Measurements from ENCODE around the gene USB1.

Gene USB1

GRCh38 chr16:58000706-58001676 is at the start of gene USB1 (continued):
- no peak for TF ChIP-seq ZNF132 (tag by site-specific recombination; IDR thresholded peaks at IDR 0.05; ENCODE audit: borderline replicate concordance)
- TF ChIP-seq SP3 (tag by site-specific recombination; IDR thresholded peaks at IDR 0.05): peak; percentile 96
- TF ChIP-seq ZNF629 (tag by site-specific recombination; IDR thresholded peaks at IDR 0.05): peak; percentile 16
- TF ChIP-seq YY1 (tag by site-specific recombination; IDR thresholded peaks at IDR 0.05): no peak
- 0 out of 2 replicates have a peak, but pooled peaks have one; percentile 17 for TF ChIP-seq ZBTB21 (tag by site-specific recombination; IDR thresholded peaks at IDR 0.05)

DNA sequence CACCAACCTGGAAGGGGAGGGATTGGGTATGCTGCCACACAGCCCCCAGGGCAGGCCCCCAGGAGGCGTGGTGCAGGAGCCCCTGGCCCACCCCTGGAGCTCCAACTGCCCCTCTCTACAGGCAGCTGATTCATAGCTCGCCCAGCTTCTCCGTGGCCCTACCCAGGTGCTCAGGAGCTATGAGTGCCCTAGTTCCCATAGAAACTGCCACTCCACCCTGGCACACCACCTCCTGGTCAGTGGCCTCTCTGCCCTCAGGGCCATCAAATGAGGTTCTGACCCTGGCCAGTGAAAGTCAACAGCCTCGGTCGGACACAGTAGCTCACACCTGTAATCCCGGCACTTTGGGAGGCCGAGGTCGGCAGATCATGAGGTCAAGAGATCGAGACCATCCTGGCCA is 48.3 kb upstream of the USB1 start:
- Histone ChIP-seq H3K4me3 (ENCODE audit: low read depth, low read length) (no peak overlapping the region), H3K9me3 (ENCODE audit: control insufficient read depth, insufficient read depth, low read depth, low read length) (no peaks in the 10 kb centered on the region), H3K4me1 (ENCODE audit: control insufficient read depth, insufficient read depth, low read length) (no peaks in the 10 kb centered on the region), H3K36me3 (ENCODE audit: control insufficient read depth in 2 of 2, insufficient read depth in 1 of 2, low read length in 2 of 2) (no peaks in the 10 kb centered on the region), H3K27ac (ENCODE audit: extremely low read depth, low read depth, low read length) (no peak overlapping the region)
- ChIA-PET CTCF (no interaction called here), POLR2A (no interaction called here)
- TF ChIP-seq, protein P1, sequence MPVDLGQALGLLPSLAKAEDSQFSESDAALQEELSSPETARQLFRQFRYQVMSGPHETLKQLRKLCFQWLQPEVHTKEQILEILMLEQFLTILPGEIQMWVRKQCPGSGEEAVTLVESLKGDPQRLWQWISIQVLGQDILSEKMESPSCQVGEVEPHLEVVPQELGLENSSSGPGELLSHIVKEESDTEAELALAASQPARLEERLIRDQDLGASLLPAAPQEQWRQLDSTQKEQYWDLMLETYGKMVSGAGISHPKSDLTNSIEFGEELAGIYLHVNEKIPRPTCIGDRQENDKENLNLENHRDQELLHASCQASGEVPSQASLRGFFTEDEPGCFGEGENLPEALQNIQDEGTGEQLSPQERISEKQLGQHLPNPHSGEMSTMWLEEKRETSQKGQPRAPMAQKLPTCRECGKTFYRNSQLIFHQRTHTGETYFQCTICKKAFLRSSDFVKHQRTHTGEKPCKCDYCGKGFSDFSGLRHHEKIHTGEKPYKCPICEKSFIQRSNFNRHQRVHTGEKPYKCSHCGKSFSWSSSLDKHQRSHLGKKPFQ (tag by site-specific recombination; IDR thresholded peaks at IDR 0.05): no peak
- TF ChIP-seq ZNF707 (tag by site-specific recombination; IDR thresholded peaks at IDR 0.05) (no peak), AEBP2 (tag by site-specific recombination; IDR thresholded peaks at IDR 0.05; ENCODE audit: borderline replicate concordance) (no peak), ZNF521 (tag by site-specific recombination; IDR thresholded peaks at IDR 0.05) (no peak), ZNF341 (tag by site-specific recombination; IDR thresholded peaks at IDR 0.05; ENCODE audit: low read depth) (no peak), ZNF555 (tag by site-specific recombination; conservative IDR thresholded peaks at IDR 0.05) (no peak), ZNF654 (tag by site-specific recombination; IDR thresholded peaks at IDR 0.05; ENCODE audit: low read depth) (no peak), TCF7L2 (IDR thresholded peaks at IDR 0.05; ENCODE audit: borderline replicate concordance, low read depth, low read length) (no peak)
- TF ChIP-seq, protein P2, sequence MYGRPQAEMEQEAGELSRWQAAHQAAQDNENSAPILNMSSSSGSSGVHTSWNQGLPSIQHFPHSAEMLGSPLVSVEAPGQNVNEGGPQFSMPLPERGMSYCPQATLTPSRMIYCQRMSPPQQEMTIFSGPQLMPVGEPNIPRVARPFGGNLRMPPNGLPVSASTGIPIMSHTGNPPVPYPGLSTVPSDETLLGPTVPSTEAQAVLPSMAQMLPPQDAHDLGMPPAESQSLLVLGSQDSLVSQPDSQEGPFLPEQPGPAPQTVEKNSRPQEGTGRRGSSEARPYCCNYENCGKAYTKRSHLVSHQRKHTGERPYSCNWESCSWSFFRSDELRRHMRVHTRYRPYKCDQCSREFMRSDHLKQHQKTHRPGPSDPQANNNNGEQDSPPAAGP (tag by site-specific recombination; IDR thresholded peaks at IDR 0.05): no peak

DNA sequence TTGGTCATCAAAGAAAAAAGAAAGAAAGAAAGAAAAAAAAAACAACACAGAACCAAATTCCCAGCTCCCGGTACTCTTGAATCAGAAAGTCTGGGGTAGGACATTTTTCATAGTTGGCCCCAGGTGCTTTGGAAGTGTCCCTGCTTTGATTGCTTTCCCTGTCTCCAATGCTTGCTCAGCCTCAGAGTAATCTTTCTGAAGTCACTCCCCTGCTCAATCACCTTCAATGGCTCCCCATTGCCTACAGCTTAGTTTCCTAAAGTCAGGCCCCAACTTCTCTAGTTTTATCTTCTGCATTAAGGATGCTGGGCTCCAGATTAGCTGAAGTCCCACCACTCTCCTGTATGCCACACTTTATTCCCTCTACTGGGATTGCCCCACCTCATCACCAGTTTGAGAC is 47.4 kb upstream of the USB1 start:
- Histone ChIP-seq H3K27ac (ENCODE audit: extremely low read depth, low read depth, low read length) (no peak overlapping the region), H3K4me3 (ENCODE audit: low read depth, low read length) (no peak overlapping the region), H3K36me3 (ENCODE audit: control insufficient read depth in 2 of 2, insufficient read depth in 1 of 2, low read length in 2 of 2) (no peaks in the 10 kb centered on the region), H3K9me3 (ENCODE audit: control insufficient read depth, insufficient read depth, low read depth, low read length) (no peaks in the 10 kb centered on the region), H3K4me1 (ENCODE audit: control insufficient read depth, insufficient read depth, low read length) (no peaks in the 10 kb centered on the region)
- ChIA-PET POLR2A (no interaction called here), CTCF (no interaction called here)
- no peak for TF ChIP-seq ZNF24 (tag by site-specific recombination; IDR thresholded peaks at IDR 0.05)
- TF ChIP-seq ZNF76 (tag by site-specific recombination; IDR thresholded peaks at IDR 0.05; ENCODE audit: borderline replicate concordance, low read depth): no peak
- TF ChIP-seq ZNF16 (tag by site-specific recombination; IDR thresholded peaks at IDR 0.05; ENCODE audit: low read depth): peak; percentile 90

Measured in HEK293 (cell line).